Gastroesophageal sphincter (tissue), 3 donors: Measurements from ENCODE around the gene GTF3C4.

Source experiments
- POLR2A ChIP-seq, 2 donors: fragments of 450-650 bp; IDR thresholded peaks; one replicate each; pipeline ENCODE4 v1.6.1; 2017; ENCODE audit warnings: antibody characterized with exemption in 2 of 2, mild to moderate bottlenecking in 2 of 2, moderate library complexity in 1 of 2
- POLR2AphosphoS5 ChIP-seq: sonication (generic); formaldehyde crosslinking; IDR thresholded peaks from one replicate; pipeline ENCODE4 v1.6.1; 2017; ENCODE audit warnings: antibody characterized with exemption
- TF ChIP-seq, protein P1 (sequence below), 4 experiments: fragments of 200-600 bp in 2 of 4; fragments of 450-650 bp in 2 of 4; sonication (generic) in 1 of 4; IDR thresholded peaks; one replicate each; pipeline ENCODE4 v1.5.1; 2017 to 2019; ENCODE audit warnings: antibody characterized with exemption in 4 of 4, mild to moderate bottlenecking in 2 of 4, moderate library complexity in 2 of 4

DNA sequence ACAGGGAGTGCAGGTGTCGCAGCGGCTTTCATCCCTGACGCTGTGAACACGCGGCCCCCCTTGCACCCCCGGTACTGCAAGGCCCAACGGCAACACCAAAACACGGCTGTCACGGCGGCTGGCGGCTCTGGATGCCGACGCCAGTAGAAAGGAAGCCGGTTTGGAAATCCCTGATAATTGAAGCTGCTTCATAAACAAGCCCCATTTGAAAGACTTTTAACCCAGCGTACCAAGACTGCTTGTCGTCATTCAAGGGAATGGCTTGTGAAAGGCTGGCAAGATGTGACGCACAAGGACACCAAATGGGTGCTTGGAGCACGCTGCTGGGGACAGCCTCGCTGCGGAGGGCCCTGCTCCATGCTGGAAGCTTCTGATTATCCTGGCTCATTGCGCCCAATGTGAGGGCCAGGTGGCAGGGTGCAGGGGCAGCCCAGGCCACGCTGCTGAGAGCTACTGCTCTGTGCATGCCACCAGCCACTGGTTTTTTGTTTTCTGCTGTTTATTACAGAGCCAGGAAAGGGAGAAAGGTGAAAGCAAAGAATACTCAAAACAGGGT, 63.1 kb downstream of the GTF3C4 start:
- TF ChIP-seq, protein P1, sequence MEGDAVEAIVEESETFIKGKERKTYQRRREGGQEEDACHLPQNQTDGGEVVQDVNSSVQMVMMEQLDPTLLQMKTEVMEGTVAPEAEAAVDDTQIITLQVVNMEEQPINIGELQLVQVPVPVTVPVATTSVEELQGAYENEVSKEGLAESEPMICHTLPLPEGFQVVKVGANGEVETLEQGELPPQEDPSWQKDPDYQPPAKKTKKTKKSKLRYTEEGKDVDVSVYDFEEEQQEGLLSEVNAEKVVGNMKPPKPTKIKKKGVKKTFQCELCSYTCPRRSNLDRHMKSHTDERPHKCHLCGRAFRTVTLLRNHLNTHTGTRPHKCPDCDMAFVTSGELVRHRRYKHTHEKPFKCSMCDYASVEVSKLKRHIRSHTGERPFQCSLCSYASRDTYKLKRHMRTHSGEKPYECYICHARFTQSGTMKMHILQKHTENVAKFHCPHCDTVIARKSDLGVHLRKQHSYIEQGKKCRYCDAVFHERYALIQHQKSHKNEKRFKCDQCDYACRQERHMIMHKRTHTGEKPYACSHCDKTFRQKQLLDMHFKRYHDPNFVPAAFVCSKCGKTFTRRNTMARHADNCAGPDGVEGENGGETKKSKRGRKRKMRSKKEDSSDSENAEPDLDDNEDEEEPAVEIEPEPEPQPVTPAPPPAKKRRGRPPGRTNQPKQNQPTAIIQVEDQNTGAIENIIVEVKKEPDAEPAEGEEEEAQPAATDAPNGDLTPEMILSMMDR (IDR thresholded peaks at IDR 0.05), result no peak
- TF ChIP-seq POLR2A (IDR thresholded peaks at IDR 0.05) (no peak), POLR2AphosphoS5 (no peak)
